ENCODE measurements around the gene PLXNB1.

GRCh38 chr3:48470286-48470685, 40.4 kb upstream of the PLXNB1 start:
- TF ChIP-seq CTCF (IDR thresholded peaks at IDR 0.05; ENCODE audit: low read depth, low read length) (no peak), POLR2A (IDR thresholded peaks at IDR 0.05; ENCODE audit: extremely low read depth, insufficient read length) (no peak), MYC (IDR thresholded peaks at IDR 0.05; ENCODE audit: low read depth, low read length) (no peak), MAX (IDR thresholded peaks at IDR 0.05; ENCODE audit: low read depth, low read length) (no peak)
